HepG2 (cell line): ENCODE data around the gene SNX24. TPM values are rescaled to one million over a fixed set of nuclear protein-coding genes. Genes with fewer than 3 reads are reported as not detected.

Experiments used
- BCLAF1 ChIP-seq: fragments of 450-650 bp; IDR thresholded peaks from 2 replicates; pipeline ENCODE4 v1.6.1; 2017; ENCODE audit warnings: mild to moderate bottlenecking
- DMTF1 ChIP-seq: sonication (generic); formaldehyde crosslinking; IDR thresholded peaks from 2 replicates; pipeline ENCODE4 v1.4.0; 2020; ENCODE audit warnings: mild to moderate bottlenecking, missing genetic modification reagents
- KLF12 ChIP-seq: sonication (generic); formaldehyde crosslinking; IDR thresholded peaks from 2 replicates; pipeline ENCODE4 v1.4.0; 2020; ENCODE audit warnings: missing genetic modification reagents, borderline replicate concordance
- MAFF ChIP-seq: IDR thresholded peaks from 2 replicates; pipeline ENCODE4 v1.6.1; 2011; ENCODE audit warnings: low read depth, low read length, improper control_type of control experiment
- PBX3 ChIP-seq: sonication (generic); formaldehyde crosslinking; IDR thresholded peaks from 2 replicates; pipeline ENCODE4 v1.8.1; 2023; ENCODE audit warnings: missing genetic modification reagents, inconsistent platforms, borderline replicate concordance
- THRA ChIP-seq: sonication (generic); formaldehyde crosslinking; IDR thresholded peaks from 2 replicates; pipeline ENCODE4 v1.4.0; 2020; ENCODE audit warnings: missing genetic modification reagents, borderline replicate concordance
- ZBTB46 ChIP-seq: sonication (generic); formaldehyde crosslinking; IDR thresholded peaks from 2 replicates; pipeline ENCODE4 v1.4.0; 2020; ENCODE audit warnings: mild to moderate bottlenecking, missing genetic modification reagents, borderline replicate concordance
- ZNF614 ChIP-seq: IDR thresholded peaks from 2 replicates; pipeline ENCODE4 v1.6.1; 2018; ENCODE audit warnings: missing biosample characterization, missing genetic modification reagents, inconsistent platforms, borderline replicate concordance
- ZNF782 ChIP-seq: sonication (generic); formaldehyde crosslinking; IDR thresholded peaks from 2 replicates; pipeline ENCODE4 v1.4.0; 2020; ENCODE audit warnings: missing genetic modification reagents, mild to moderate bottlenecking, borderline replicate concordance
- polyA plus RNA-seq, 8 experiments: library from polyadenylated mRNA; depleted of rRNA in 3 of 8; stranded (reverse) in 7 of 8; unstranded in 1 of 8; fragments of >200 nt; fragmentation: Illumina TruSeq in 4 of 8; extraction: Trizol in 4 of 8; gene quantifications; 2 replicates each; pipeline versions ENCODE4 v1.2.1 to v1.2.3, GENCODE V29; 2011 to 2016; ENCODE audit warnings: low read depth in 4 of 8, missing spikeins in 1 of 8, mixed read lengths in 1 of 8; ENCODE audit not compliant: insufficient read depth in 1 of 8
- total RNA-seq, 5 experiments: library from RNA; depleted of rRNA; stranded (reverse); fragments of >200 nt; fragmentation: Illumina TruSeq; extraction: Trizol; gene quantifications; 2 replicates each; pipeline ENCODE4 v1.2.3, GENCODE V29; 2016; ENCODE audit warnings: low read depth in 1 of 5
- TF ChIP-seq, protein P1 (sequence below): sonication (generic); formaldehyde crosslinking; IDR thresholded peaks from 2 replicates; pipeline ENCODE4 v1.4.0; 2020; ENCODE audit warnings: mild to moderate bottlenecking, low read depth, missing genetic modification reagents
- TF ChIP-seq, protein P2 (sequence below): sonication (generic); formaldehyde crosslinking; IDR thresholded peaks from 2 replicates; pipeline ENCODE4 v1.5.0; 2020; ENCODE audit warnings: mild to moderate bottlenecking, missing genetic modification reagents
- TF ChIP-seq, protein P3 (sequence below): IDR thresholded peaks from 2 replicates; pipeline ENCODE4 v1.6.1; 2016; ENCODE audit warnings: mild to moderate bottlenecking, missing biosample characterization, missing genetic modification reagents

SNX24 gene
- total and polyA plus RNA-seq, 2 of the 13 experiments (the other 11 are each of a cell fraction or from before 2014, with no cell fraction given): 7.2 to 23.7 TPM

DNA sequence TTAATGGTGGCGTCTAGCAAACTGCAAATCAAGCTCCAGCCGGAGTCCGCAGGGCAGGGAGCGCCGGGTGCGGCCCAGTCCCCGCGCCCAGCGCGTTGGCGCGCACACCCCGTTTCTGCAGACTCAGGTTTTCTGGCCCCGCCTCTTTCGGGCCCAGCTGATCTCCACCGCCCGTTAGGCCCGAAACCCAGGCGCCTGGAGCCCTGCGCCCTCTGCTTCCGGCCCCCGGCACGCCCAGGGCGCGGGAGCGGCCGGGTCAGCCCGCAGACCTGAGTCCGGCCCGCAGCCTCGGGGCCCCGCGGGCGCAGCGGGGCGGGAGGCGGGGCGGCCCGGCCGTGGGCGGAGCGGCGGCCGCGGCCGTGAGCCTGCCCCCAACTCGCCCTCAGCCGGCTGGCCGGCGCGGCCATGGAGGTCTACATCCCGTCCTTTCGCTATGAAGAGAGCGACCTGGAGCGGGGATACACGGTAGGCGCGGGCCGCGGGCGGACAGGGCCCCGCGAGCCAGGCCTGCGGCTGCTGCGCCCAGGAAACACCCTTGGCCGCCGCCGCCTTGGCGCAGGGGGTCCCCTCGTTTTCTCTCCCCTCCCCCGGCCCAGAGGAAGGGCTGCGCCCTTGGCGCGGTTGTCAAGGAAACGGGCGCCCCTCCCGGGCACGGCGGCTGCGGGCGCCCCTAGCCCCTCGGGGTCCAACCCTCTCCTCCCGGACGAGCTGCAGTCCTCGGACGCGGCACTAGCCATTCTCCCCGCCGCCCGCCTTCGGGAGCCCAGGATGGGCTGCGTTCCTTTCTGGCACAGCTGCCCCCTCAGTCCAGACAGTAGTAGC is at the start of gene SNX24 (continued):
- TF ChIP-seq DMTF1 (CRISPR knock-in tag) (no peak), ZNF782 (CRISPR knock-in tag) (0 out of 2 replicates have a peak, but pooled peaks have one; percentile 17), BCLAF1 (no peak), ZNF614 (CRISPR knock-in tag) (no peak), KLF12 (peak; percentile 65; the same call in 1 of the 2 replicates), PBX3 (CRISPR knock-in tag) (no peak), MAFF (peak; percentile 89), THRA (CRISPR knock-in tag) (no peak), ZBTB46 (CRISPR knock-in tag) (no peak)
- TF ChIP-seq, protein P1, sequence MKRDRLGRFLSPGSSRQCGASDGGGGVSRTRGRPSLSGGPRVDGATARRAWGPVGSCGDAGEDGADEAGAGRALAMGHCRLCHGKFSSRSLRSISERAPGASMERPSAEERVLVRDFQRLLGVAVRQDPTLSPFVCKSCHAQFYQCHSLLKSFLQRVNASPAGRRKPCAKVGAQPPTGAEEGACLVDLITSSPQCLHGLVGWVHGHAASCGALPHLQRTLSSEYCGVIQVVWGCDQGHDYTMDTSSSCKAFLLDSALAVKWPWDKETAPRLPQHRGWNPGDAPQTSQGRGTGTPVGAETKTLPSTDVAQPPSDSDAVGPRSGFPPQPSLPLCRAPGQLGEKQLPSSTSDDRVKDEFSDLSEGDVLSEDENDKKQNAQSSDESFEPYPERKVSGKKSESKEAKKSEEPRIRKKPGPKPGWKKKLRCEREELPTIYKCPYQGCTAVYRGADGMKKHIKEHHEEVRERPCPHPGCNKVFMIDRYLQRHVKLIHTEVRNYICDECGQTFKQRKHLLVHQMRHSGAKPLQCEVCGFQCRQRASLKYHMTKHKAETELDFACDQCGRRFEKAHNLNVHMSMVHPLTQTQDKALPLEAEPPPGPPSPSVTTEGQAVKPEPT: no peak
- TF ChIP-seq, protein P2, sequence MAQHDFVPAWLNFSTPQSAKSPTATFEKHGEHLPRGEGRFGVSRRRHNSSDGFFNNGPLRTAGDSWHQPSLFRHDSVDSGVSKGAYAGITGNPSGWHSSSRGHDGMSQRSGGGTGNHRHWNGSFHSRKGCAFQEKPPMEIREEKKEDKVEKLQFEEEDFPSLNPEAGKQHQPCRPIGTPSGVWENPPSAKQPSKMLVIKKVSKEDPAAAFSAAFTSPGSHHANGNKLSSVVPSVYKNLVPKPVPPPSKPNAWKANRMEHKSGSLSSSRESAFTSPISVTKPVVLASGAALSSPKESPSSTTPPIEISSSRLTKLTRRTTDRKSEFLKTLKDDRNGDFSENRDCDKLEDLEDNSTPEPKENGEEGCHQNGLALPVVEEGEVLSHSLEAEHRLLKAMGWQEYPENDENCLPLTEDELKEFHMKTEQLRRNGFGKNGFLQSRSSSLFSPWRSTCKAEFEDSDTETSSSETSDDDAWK (CRISPR knock-in tag): no peak
- TF ChIP-seq, protein P3, sequence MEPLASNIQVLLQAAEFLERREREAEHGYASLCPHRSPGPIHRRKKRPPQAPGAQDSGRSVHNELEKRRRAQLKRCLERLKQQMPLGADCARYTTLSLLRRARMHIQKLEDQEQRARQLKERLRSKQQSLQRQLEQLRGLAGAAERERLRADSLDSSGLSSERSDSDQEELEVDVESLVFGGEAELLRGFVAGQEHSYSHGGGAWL: 0 out of 2 replicates have a peak, but pooled peaks have one; percentile 11
